SW 1271 (cell line): ENCODE data around the gene GDF11.

Experiments used
- DNase-seq, 2 experiments: peaks; one replicate each; lab custom pipeline; 2025; lab: John Stamatoyannopoulos, UW

The GDF11 gene

DNA sequence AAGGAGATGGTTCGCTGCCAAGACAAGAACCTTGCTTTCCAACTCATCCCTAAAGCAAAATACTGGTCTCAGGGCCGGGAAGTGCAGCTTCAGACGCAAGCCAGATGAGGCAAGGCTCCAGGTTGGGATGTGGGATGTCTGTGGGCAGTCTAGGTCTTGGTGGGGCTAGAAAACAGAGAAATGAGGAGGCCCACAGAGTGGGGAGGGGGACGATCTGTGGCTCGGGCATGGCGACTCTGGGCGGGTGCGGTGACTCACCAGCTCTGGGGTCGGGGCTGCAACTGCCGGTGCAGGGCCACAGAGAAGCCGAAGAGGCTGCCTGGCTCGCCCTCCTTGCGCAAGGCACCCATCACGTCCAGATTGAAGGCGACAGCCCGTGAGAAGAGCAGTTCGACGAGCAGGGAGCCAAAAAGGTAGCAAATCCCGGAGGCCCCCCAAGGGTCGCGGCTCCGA, 35.7 kb upstream of the GDF11 start:
- DNase-seq, result no peak

DNA sequence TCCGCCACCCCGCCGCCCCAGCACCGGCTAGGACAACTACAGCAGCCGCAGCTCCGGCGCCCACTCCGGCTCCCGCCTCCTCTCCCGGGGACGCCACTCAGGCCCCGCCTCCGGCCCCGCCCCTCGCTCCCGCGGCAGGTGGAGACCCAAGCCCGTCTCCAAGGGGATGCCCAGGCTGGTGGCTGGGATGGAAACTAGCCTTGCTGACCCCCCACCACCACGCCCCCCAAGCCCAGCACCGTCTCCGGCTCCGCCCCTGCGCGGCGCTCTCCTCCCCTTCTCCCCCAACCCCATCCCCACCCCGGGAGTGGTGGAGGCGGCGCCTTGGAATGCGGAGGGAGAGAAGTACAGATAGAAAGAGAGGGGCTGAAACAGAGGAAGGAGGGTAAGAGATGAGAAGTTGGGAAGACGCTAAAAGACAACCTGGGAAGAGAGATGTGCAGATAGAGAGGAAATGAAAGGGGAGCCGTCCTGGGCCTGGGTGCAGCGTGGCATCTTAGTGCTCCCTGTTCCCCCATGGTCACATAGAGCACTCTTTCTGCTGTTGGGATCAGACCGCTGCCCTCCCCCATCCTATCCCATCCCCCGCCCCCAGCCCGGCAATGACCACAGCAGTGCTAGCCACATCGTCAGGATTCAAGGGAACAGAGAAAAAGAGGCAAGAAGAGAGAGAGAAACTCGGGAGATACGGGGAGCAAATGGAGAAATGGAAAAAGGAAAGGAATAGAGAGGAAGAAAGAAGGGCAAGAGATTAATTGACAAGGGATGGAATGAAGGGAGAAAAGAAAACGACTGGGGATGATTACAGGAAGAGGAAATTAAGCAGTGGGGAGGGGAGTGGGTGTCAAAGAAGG, 34.9 kb upstream of the GDF11 start, which contains the start of gene ITGA7:
TSS of gene ITGA7 (minus strand) at position 64 of the 854 bp plus-strand sequence. CDS start 222 bp downstream, outside the sequence.
- no peak for DNase-seq

DNA sequence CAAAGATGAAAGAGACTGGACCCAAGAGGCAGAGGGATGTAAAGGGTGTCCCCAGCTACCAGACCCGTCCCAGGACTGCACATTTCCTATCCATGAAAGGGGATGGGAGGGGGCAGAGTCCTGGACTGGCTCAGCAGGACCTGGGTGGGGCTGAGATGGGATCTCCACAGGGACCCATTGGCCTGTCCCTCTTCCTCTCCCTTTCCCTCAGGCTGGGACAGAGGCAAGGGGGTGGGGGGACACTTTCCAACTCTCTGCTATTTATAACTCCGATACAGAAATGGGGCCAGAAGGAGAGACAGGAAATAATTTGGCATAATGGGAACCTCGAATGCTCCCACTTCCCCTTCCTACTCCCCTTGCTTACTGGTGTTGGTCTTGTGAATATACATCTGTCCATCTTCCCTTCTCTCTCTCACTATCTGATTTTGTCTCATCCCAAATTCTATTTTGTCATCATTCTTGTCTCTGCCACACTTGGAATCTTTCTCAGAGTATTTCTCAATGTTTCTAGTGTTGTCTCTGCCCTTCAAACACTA, 34.2 kb upstream of the GDF11 start:
- DNase-seq, result no peak

DNA sequence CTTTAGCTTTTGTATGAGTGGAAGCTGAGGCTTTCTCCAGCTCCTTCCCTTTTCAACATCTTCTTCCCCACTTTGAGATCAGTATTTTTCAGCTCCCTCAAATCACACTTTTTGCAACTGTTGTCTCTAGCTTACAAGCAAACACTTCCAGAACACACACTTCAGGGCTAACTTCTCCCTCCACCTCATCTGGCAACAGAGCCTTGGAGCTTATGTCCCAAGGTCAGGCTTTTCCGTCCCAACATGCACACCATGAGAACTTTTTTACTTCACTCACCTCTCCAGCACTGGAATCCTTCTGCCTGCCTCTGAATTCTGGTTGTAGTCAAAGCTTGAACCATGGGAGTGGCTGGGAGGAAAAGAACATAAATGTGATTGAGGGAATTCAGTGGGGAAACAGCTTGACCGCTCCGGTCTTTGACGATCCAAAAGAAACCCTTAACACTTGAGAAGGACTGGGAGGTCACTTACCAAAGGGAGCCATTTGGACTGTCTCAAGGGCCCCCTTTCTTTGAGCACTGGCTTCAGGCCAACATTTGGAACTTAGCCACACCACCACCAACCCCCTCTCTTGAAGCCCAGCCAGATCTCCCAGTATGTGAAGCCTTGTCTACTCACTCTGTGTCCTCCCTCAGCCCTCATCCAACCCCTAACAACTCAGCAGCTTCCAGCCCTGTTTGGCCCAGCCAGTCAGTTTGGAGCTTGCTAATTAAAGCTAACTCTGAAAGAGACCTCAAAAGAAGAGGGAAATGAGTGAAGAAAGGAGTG, 31.0 kb upstream of the GDF11 start:
- DNase-seq, result no peak

DNA sequence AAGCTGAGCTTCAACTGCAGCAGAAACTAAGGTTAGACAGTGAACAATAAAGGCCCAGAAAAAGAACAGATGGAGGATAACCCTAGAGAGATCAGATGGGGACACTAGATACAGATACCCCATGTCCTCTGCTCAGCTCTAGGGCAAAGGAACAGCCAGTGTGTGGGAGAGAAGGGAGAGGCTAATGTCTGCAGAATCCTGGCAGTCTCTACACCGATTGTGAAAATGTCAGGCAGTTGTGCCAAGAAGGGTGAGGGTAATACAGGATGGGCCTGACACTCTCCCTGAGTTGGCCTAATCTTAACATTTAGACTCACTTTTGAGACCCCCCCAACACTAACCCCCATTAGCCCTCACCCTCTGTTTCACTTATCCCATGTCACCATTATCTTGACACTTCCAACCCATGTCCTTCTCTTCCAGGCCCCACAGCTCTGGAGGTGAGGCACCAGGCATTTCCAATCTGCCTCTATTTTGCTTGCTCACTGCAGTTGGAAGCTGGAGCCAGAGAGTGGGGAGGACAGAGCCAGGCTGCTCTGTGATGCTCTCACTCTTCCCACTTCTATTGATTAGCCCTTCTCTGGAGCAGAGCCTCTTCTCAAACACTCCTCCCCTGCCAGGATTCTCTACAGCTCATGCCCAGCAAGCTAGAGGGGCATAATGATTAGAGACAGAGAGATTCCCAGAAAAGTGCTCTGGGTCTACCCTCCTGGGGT, 30.1 kb upstream of the GDF11 start:
- DNase-seq, result no peak

DNA sequence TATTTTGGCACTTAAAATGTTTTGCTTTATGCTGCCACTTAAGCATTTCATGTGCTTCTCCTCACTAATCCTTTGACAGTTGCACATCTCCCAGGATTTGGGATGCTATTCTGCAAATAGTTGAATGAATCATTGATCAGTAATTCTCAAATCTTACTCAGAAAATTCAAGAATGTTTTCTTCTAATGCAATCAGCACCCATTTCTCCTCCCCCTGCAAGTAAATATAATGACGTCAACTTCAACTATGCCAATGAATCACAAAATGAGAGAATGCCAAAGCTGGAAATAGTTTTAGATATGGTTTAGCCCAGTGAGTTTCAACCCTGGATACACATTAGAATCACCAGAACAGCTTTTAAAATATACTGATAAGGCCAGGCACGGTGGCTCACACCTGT, 29.2 kb upstream of the GDF11 start:
- DNase-seq, result no peak

DNA sequence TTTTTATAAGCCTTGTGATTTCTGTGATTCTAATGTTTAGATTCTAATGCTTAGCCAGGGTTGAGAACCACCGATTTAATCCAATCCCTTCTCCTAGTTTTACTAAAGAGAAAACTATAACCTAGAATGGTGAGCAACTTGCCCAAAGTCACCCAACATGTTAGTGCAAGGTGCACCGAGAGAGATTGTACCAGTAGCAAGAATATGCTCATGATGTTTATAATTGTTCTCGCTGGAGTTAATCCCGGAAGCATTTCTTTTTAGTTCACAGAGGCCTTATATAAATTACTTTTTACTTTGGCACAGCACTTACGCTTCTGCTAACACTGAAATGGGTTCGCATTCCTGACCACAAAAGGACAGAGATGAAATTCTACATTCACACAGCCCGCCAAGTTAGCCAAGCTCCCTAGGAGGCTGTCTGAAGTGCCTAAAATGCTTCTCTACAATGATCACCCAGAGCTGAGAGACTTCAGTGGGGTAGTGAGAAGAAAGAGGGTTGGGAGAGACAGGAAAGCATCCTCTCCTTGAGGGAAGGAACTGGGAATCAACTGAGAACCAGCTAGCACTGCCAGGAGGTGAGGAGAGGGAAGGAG, 27.7 kb upstream of the GDF11 start:
- no peak for DNase-seq

DNA sequence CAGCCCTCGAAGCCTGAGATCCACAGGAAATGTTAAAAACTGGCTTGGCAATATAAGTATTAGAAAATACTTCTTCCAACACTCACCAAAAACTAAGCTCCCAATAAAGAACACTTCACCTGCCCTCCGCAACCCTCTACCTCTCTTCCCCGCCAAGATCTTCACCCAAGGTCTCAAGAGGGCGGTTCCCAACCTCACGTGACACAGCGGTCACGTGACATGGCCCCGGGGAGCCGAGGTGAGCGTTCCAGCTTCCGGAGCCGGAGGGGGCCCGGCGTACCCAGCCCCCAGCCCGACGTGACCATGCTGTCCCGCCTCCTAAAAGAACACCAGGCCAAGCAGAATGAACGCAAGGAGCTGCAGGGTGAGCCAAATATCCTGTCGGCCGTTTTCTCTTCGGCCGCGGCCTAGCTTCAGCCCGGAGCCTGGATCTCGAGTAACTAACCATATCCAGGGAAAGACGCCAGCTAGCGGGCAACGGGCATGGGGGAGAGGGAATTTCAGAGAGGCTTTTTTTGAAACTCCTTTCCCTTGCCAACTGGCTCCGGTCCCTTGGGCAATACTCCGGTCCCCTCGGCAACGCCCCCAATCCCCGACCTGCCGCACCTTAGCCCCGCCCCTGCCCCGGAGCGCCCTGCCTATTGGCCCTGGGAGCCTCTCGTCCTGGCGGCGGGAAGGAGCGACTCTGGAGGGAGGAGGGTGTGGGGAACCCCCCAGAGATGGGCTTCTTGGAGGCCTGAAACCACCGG, 26.9 kb upstream of the GDF11 start, which contains the start of gene BLOC1S1:
TSS of gene BLOC1S1 (plus strand) at position 214 of the 749 bp plus-strand sequence. CDS start at position 220, 6 bp downstream.
- peak; percentile 85 to 88 for DNase-seq

DNA sequence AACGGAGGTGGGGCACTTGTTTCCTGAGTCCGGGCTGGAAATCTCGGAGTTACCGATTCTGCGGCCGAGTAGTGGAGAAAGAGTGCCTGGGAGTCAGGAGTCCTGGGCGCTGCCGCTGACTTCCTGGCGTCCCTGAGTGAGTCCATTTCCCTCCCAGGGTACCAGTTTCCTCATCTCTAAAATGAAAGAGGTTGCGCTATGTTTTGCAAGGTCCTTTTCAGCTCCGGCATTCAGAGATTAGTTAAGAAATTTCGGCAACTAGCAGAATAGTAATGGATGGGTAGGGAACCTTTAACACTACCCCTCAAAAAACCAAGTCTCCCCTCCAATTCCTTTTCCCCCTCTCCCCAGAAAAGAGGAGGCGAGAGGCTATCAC, 26.4 kb upstream of the GDF11 start:
- DNase-seq, result no peak

DNA sequence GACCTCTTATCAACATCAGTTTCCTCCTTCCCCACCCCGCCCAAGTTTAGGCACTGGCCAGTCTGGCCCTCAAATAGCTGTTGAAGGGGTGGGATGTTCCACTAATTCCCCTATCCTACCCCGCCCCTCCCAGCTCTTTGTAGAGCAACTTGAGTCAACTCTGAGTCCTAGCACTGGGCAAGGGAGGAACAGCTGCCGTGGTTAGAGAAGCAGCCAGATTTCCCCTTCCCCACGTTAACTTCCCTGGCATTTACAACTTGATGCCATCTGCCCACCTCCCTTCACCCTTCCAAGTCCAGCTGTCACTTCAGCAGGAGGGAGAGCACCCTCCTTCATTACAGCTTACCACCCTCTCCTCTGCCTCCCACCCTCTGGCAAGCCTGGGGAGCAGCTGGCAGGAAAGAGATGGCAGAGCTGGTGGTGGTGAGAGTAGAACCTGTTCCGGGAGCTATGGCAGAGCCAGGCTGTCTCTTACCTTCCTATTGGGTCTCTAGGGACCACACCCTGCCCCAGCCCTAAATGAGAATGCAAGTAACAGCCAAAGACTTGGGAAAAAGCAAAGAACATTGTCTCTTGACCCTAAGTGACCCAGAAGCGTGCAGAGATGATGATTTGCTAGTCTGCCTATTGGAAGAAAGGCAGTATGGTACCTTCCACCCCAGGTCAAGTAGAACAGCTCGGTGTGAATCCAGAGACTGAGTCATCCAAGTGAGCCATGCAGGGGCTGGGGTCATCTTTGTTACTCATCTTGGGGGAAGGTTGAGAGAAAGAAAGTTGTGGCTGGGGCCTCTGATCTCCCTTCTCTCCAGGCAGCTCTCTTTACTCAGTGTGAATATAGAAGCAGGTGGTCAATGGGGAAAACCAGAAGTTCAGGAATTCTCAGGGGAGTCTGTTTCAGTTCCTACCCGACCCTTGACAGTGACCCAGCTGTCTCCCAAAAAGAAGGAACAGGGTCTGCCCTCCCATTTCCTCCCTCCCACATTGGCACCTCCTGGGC, 25.6 kb upstream of the GDF11 start:
- DNase-seq, result no peak

DNA sequence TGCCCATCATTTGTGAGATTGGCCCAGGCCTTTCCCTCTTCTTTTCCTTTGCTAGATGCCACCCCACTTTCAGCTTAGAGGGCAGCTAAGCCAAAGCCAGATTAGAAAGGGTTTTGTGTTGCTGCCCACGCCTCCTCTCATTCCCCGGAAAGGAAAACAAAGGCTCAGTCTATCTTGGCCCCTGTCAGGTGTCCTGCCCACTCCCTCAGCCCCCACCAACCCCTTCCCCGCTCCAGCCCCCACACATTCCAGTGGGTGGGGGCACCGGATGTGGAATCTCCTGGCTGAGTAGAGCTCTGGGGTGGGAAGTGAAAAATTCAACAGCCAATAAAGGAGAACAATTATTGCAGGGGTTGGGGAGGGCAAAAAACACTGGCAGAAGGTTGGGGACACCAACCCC, 24.9 kb upstream of the GDF11 start:
- DNase-seq, result no peak

DNA sequence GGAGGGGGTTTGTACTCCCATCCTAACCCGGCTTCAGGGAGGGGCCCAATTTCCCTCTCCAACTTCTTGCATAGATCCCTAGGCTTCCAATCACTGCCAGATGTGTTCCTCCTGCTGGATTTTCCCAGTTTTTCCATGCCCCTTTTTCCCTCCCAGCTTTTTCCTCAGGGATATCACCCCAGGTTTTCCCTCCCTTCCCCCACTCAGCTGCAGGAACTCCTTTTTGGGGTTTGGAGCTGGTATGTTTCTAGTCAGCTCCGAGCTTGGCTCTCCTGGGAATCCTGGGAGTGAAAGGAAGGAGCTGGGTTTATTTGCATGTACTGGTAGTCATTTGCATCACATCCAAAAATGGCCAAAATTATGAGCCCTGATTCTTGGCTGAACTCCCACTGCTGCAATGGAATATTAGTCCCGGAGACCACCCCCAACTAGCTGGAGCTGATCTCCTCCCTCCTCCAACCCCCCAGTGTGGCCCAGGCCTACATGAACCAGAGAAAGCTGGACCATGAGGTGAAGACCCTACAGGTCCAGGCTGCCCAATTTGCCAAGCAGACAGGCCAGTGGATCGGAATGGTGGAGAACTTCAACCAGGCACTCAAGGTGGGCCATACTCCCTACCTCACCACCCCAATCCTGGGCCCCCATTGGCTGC, 24.2 kb upstream of the GDF11 start:
- no peak for DNase-seq

DNA sequence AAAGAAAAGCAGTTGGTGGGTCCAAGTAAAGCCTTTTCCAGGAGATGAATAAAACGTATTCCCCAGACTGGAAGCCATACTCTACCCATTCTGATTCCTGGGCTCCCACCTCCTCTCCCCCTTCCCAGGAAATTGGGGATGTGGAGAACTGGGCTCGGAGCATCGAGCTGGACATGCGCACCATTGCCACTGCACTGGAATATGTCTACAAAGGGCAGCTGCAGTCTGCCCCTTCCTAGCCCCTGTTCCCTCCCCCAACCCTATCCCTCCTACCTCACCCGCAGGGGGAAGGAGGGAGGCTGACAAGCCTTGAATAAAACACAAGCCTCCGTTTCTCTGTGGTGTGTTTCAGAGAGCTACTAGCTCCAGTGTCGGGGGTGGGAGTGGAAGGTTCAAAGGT, 23.6 kb upstream of the GDF11 start:
- no peak for DNase-seq

DNA sequence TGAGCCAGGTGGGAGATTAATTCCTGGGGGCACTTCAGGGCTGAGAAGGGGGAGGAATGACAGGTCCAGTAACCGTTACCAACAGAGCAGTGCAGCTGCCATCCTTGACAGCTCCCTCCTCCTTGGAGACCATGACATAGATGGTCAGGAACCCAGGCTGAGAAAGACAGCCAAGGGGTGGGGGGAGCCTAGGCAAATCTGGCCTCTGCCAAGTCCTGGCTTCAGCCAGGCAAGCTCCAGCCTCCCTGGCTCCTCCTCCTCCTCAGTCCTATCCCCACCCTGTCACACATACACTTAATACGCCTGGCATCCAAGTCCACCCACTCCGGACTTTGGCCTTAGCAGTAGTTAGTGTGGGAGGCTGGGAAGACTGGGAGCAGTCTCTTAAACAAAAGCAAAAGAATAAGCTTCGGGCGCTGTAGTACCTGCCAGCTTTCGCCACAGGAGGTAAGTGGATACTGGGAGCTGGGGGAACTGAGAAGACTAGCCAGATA, 22.8 kb upstream of the GDF11 start, which contains the start of gene RDH5:
TSS of gene RDH5 (plus strand) at position 323 of the 494 bp plus-strand sequence. CDS start 792 bp downstream, outside the sequence.
- DNase-seq, result no peak

DNA sequence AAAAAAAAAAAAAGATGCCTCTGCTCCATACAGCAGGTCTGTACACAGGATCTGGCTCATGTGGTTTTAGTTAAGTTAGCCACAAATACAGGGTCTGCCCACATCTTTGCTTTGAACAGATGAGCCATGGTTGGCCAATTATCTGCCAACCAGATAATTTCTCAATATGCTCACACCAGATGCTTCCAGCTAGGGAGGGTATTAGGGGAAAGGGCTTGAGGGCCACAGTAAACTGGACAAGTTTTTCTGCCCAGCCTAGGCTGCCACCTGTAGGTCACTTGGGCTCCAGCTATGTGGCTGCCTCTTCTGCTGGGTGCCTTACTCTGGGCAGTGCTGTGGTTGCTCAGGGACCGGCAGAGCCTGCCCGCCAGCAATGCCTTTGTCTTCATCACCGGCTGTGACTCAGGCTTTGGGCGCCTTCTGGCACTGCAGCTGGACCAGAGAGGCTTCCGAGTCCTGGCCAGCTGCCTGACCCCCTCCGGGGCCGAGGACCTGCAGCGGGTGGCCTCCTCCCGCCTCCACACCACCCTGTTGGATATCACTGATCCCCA, 22.0 kb upstream of the GDF11 start:
- DNase-seq, result peak; percentile 52 to 89

DNA sequence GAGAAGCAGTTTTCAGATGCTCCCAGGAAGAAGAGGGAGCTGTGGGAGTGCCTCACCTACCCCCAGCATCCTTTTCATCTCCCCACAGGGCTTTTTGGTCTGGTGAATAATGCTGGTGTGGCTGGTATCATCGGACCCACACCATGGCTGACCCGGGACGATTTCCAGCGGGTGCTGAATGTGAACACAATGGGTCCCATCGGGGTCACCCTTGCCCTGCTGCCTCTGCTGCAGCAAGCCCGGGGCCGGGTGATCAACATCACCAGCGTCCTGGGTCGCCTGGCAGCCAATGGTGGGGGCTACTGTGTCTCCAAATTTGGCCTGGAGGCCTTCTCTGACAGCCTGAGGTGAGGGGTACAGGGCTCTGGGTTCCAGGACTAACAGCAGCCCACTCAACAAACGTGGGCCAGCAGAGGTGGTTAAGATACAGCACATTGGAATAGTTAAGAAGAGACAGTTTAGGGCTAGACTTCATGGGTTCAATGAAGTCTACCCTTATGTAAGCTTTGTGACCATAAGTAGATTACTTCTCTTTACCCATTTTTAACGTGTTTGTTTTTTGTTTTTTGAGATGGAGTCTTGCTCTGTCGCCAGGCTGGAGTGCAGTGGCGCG, 21.2 kb upstream of the GDF11 start:
- no peak for DNase-seq

DNA sequence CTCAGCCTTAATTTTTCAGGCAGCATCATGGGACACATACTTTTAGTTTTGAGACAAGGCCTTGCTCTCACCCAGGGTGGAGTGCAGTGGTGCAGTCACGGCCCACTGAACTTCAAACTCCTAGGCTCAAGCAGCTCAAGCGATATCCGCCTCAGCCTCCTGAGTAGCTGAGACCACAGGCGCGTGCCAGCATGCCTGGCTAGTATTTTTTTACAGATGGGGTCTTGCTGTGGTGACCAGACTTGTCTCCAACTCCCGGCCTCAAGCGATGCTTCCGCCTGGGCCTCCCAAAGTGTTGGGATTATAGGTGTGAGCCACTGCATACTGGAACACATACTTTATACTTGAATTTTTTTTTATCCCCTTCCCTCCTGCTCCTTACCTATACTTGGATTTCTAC, 20.0 kb upstream of the GDF11 start:
- no peak for DNase-seq
